Brain microvascular endothelial cell (primary cell): ENCODE measurements around the gene PYGO2.
"Not testable (repeated sequence)": the region's sequence is repeated elsewhere in the genome, so short reads cannot be mapped to it uniquely, and the experiment has no call there.

Experiments
- DNase-seq: peaks from one replicate; pipeline ENCODE4 v3.0.0-alpha.2; 2020
- H3K27ac ChIP-seq: fragments of 250-450 bp; sonication (Bioruptor Pico); 2 replicates; pipeline ENCODE4 v1.5.1; 2020; ENCODE audit warnings: mild to moderate bottlenecking, moderate library complexity
- H3K27me3 ChIP-seq: fragments of 250-450 bp; sonication (Bioruptor Pico); replicated peaks from 2 replicates; pipeline ENCODE4 v1.5.1; 2020; ENCODE audit warnings: mild to moderate bottlenecking
- H3K36me3 ChIP-seq: fragments of 250-450 bp; sonication (Bioruptor Pico); replicated peaks from 2 replicates; pipeline ENCODE4 v1.5.1; 2020; ENCODE audit warnings: mild to moderate bottlenecking
- H3K4me3 ChIP-seq: 2 replicates; pipeline ENCODE4 v1.5.1; 2011; ENCODE audit warnings: low read depth, mild to moderate bottlenecking, control low read depth, low read length, moderate library complexity
- CTCF ChIP-seq: IDR thresholded peaks from 2 replicates; pipeline ENCODE4 v1.5.1; 2011; ENCODE audit warnings: low read depth, mild to moderate bottlenecking, moderate library complexity, low read length, control low read depth, inconsistent platforms; ENCODE audit errors: missing control alignments
- in situ Hi-C: cut with HindIII; loops from 2 replicates; pipeline ENCODE4 v1.10.0; 2017; ENCODE audit warnings: low sequenced_read_pairs, low pct_ligation_motif_present

Gene PYGO2

GRCh38 chr1:154983776-154984466 lies 22.3 kb upstream of the PYGO2 start:
- in situ Hi-C loops, result no loop called here
- H3K27me3 ChIP-seq, result no peaks in the 10 kb centered on the region
- no peak for DNase-seq
- H3K36me3 ChIP-seq, result peaks cover 17% of the 10 kb centered on the region
- TF ChIP-seq CTCF, result no peak
- peak overlapping the region; percentile 94 for H3K4me3 ChIP-seq
- no peak overlapping the region for H3K27ac ChIP-seq

GRCh38 chr1:154982897-154983648 lies 21.5 kb upstream of the PYGO2 start, which contains the start of gene FLAD1:
Gene FLAD1 (plus strand): TSS chr1:154983344. CDS start chr1:154983695, 351 bp downstream.
- in situ Hi-C loops, result no loop called here
- peaks cover 9% of the 10 kb centered on the region for H3K36me3 ChIP-seq
- TF ChIP-seq CTCF, result no peak
- DNase-seq, result peak; percentile 100
- peak within 1 kb of the TSS; percentile 94 for H3K4me3 ChIP-seq
- H3K27me3 ChIP-seq, result no peaks in the 10 kb centered on the region
- H3K27ac ChIP-seq, result no peak within 1 kb of the TSS

- no peaks in the 10 kb centered on the region for H3K27me3 ChIP-seq
- H3K4me3 ChIP-seq, result peak overlapping the region; percentile 42
- no peak for DNase-seq
- H3K36me3 ChIP-seq, result peaks cover 1% of the 10 kb centered on the region
- no peak overlapping the region for H3K27ac ChIP-seq
- in situ Hi-C loops, result no loop called here
- no peak for TF ChIP-seq CTCF
Measured at GRCh38 chr1:154982341-154982740, 20.8 kb upstream of the PYGO2 start.

GRCh38 chr1:154978360-154978759 lies 16.8 kb upstream of the PYGO2 start:
- Histone ChIP-seq H3K27ac (no peak overlapping the region), H3K36me3 (no peaks in the 10 kb centered on the region), H3K4me3 (no peak overlapping the region), H3K27me3 (no peaks in the 10 kb centered on the region)
- in situ Hi-C loops, result no loop called here
- TF ChIP-seq CTCF, result no peak
- DNase-seq, result no peak

GRCh38 chr1:154977762-154978161 lies 16.2 kb upstream of the PYGO2 start:
- H3K27ac ChIP-seq, H3K36me3 ChIP-seq, H3K4me3 ChIP-seq, in situ Hi-C loops, DNase-seq, H3K27me3 ChIP-seq: not testable (repeated sequence)

- in situ Hi-C loops, result no loop called here
- H3K36me3 ChIP-seq, result no peaks in the 10 kb centered on the region
- peak overlapping the region; percentile 78 for H3K4me3 ChIP-seq
Measured at GRCh38 chr1:154975409-154976059, 14.0 kb upstream of the PYGO2 start.

More at GRCh38 chr1:154975409-154976059, 14.0 kb upstream of the PYGO2 start:
- Histone ChIP-seq H3K27ac (peak overlapping the region; percentile 75), H3K27me3 (no peaks in the 10 kb centered on the region)
- no peak for TF ChIP-seq CTCF
- peak; percentile 61 for DNase-seq
